RPMI7951 (cell line): ENCODE measurements around the gene SLC5A1. TPM values are rescaled to one million over a fixed set of nuclear protein-coding genes. Genes with fewer than 3 reads are reported as not detected.
"Not testable (repeated sequence)": the region's sequence is repeated elsewhere in the genome, so short reads cannot be mapped to it uniquely, and the experiment has no call there.

ENCODE experiments used
- DNase-seq: peaks from one replicate; pipeline ENCODE4 v3.0.0-alpha.2; 2012; ENCODE audit warnings: low read depth
- total RNA-seq: library from RNA; depleted of rRNA; stranded (reverse); fragments of >200 nt; shearing (Covaris generic); gene quantifications from 2 replicates; pipeline ENCODE4 v1.2.3, GENCODE V29; 2014; rRNA removed

SLC5A1 gene
- total RNA-seq, 1 experiment from 2014 or later = not detected

GRCh38 chr22:32144496-32145274, 101.6 kb downstream of the SLC5A1 start:
- DNase-seq = no peak

- DNase-seq = not testable (repeated sequence)
These were observed 104.1 kb downstream of the SLC5A1 start for GRCh38 chr22:32147128-32147527.

GRCh38 chr22:32148372-32148771, 105.3 kb downstream of the SLC5A1 start:
- DNase-seq = not testable (repeated sequence)

GRCh38 chr22:32150647-32151046, 107.6 kb downstream of the SLC5A1 start:
- not testable (repeated sequence) for DNase-seq

- DNase-seq = not testable (repeated sequence)
These were observed 108.6 kb downstream of the SLC5A1 start for GRCh38 chr22:32151641-32152040.

GRCh38 chr22:32154727-32155126, 111.7 kb downstream of the SLC5A1 start:
- DNase-seq = not testable (repeated sequence)

- not testable (repeated sequence) for DNase-seq
These were observed 114.6 kb downstream of the SLC5A1 start for GRCh38 chr22:32157632-32158031.

GRCh38 chr22:32158712-32159533, 115.9 kb downstream of the SLC5A1 start, which contains the start of gene C22orf42:
TSS of gene C22orf42 (minus strand) at chr22:32159303. CDS start at chr22:32159215, 88 bp downstream.
- no peak for DNase-seq

GRCh38 chr22:32160411-32160810, 117.3 kb downstream of the SLC5A1 start:
- DNase-seq = not testable (repeated sequence)

Other genes starting within 250 kb of the SLC5A1 start
- 170 and 176 TPM in 2 replicates for gene YWHAH, start 98.7 kb upstream of the SLC5A1 start, total RNA-seq
- not detected in 2 replicates for gene C22orf42, start 116.0 kb downstream of the SLC5A1 start, total RNA-seq
- not detected in 2 replicates for gene RFPL2, start 161.8 kb downstream of the SLC5A1 start, total RNA-seq
- gene SLC5A4, start 212.1 kb downstream of the SLC5A1 start, total RNA-seq = not detected in 2 replicates